ENCODE results near the gene RIPK1. TPM values are rescaled to one million over a fixed set of nuclear protein-coding genes. Genes with fewer than 3 reads are reported as not detected.

Gene RIPK1
- polyA plus RNA-seq, 2 of the 4 experiments (the other 2 are of a cell fraction): 10.6 to 14.3 TPM

- ChIA-PET POLR2A (no interaction called here), CTCF (interaction anchor here (1.8 to 2.1 kb wide), 2 partner anchors 12 to 113 kb away, joined by 4 to 9 read pairs; no protein-coding TSS in a partner anchor)
- TF ChIP-seq TFCP2L1 (CRISPR knock-in tag; IDR thresholded peaks at IDR 0.05) (no peak), BCL3 (IDR thresholded peaks at IDR 0.05) (no peak), POLR2AphosphoS2 (conservative IDR thresholded peaks at IDR 0.05; ENCODE audit: low read length) (no peak), RFX5 (IDR thresholded peaks at IDR 0.05) (no peak), ESRRA (IDR thresholded peaks at IDR 0.05; ENCODE audit: borderline replicate concordance, low read length) (no peak), HES2 (IDR thresholded peaks at IDR 0.05) (no peak), FOSB (CRISPR knock-in tag; IDR thresholded peaks at IDR 0.05) (no peak), HOXB5 (CRISPR knock-in tag; IDR thresholded peaks at IDR 0.05) (no peak), REST (IDR thresholded peaks at IDR 0.05) (no peak), JUN (IDR thresholded peaks at IDR 0.05) (no peak), ZNF302 (CRISPR knock-in tag; IDR thresholded peaks at IDR 0.05) (no peak)
- ATAC-seq (no peak), FAIRE-seq (no peak), DNase-seq (ENCODE audit: low read depth in 1 of 2, low spot score in 1 of 2) (no peak)
- Histone ChIP-seq H3K4me2 (no peak overlapping the region; the same call in 1 of the 3 replicates), H3K4me1 (peaks cover 28% of the 10 kb centered on the region), H3K27ac (no peak overlapping the region), H3K4me3 (no peak overlapping the region), H3K9me3 (no peaks in the 10 kb centered on the region)
- 65% methylated on average over 1 of the region's 1 CpG for WGBS (ENCODE audit: missing lambda C conversion rate)
These were observed 70.0 kb downstream of the RIPK1 start for GRCh38 chr6:3138341-3138740.

GRCh38 chr6:3139090-3139903, 71.0 kb downstream of the RIPK1 start:
- CTCF ChIA-PET: interaction anchor here (1.1 to 2.1 kb wide), 5 partner anchors 11 to 112 kb away, joined by 3 to 9 read pairs (median 4); no protein-coding TSS in a partner anchor
- DNase-seq (ENCODE audit: low read depth in 1 of 2, low spot score in 1 of 2) (peak; percentile 28 to 36), ATAC-seq (peak; percentile 70; a peak in 5 of 6 replicates), FAIRE-seq (no peak)
- POLR2A ChIA-PET: interaction anchor here (0.9 kb wide), 1 partner anchor 70 kb away, joined by 3 read pairs; no protein-coding TSS in a partner anchor
- 47% methylated on average over 10 of the region's 14 CpGs for WGBS (ENCODE audit: missing lambda C conversion rate)
- peak overlapping the region; percentile 18; the same call in 2 of the 3 replicates for H3K4me2 ChIP-seq
- no peak overlapping the region for H3K4me3 ChIP-seq
- TF ChIP-seq MYC (IDR thresholded peaks at IDR 0.05; ENCODE audit: borderline replicate concordance, low read length) (no peak), SMC3 (IDR thresholded peaks at IDR 0.05) (no peak), MAFK (IDR thresholded peaks at IDR 0.05; ENCODE audit: partially characterized antibody) (peak; percentile 44), POLR2AphosphoS2 (conservative IDR thresholded peaks at IDR 0.05; ENCODE audit: low read length) (no peak), USF2 (IDR thresholded peaks at IDR 0.05) (peak; percentile 71)
- no peak overlapping the region for H3K27ac ChIP-seq
- H3K9me3 ChIP-seq: no peaks in the 10 kb centered on the region
- H3K4me1 ChIP-seq: peaks cover 28% of the 10 kb centered on the region

GRCh38 chr6:3140201-3140600, 71.9 kb downstream of the RIPK1 start:
- POLR2A ChIA-PET: no interaction called here

More at GRCh38 chr6:3140201-3140600, 71.9 kb downstream of the RIPK1 start:
- DNase-seq (ENCODE audit: low read depth in 1 of 2, low spot score in 1 of 2) (no peak), FAIRE-seq (no peak), ATAC-seq (no peak)
- Histone ChIP-seq H3K4me3 (no peak overlapping the region), H3K4me2 (no peak overlapping the region), H3K9me3 (no peaks in the 10 kb centered on the region), H3K27ac (no peak overlapping the region), H3K4me1 (peaks cover 23% of the 10 kb centered on the region)
- 93% methylated on average over 14 of the region's 20 CpGs for WGBS (ENCODE audit: missing lambda C conversion rate)
- TF ChIP-seq FOXS1 (CRISPR knock-in tag; IDR thresholded peaks at IDR 0.05) (no peak), CBX2 (IDR thresholded peaks at IDR 0.05; ENCODE audit: borderline replicate concordance, low read depth) (no peak), TFCP2L1 (CRISPR knock-in tag; IDR thresholded peaks at IDR 0.05) (no peak), JUN (IDR thresholded peaks at IDR 0.05) (no peak), NFE2L2 (conservative IDR thresholded peaks at IDR 0.05; ENCODE audit: low read length) (no peak), NPAS2 (CRISPR knock-in tag; IDR thresholded peaks at IDR 0.05; ENCODE audit: borderline replicate concordance) (no peak), BCL3 (IDR thresholded peaks at IDR 0.05) (no peak), HOXB13 (CRISPR knock-in tag; IDR thresholded peaks at IDR 0.05; ENCODE audit: low read depth) (no peak), MAX (IDR thresholded peaks at IDR 0.05) (no peak), MYC (IDR thresholded peaks at IDR 0.05; ENCODE audit: borderline replicate concordance, low read length) (no peak), RAD21 (conservative IDR thresholded peaks at IDR 0.05 in 1 of 2, IDR thresholded peaks at IDR 0.05 in 1 of 2) (no peak)
- CTCF ChIA-PET: interaction anchor here (0.8 to 2.1 kb wide), 5 partner anchors 10 to 113 kb away, joined by 3 to 9 read pairs (median 4); no protein-coding TSS in a partner anchor
